ENCODE results near the gene KAT6B.
A peak's percentile ranks its signal among the peaks of the same experiment; 100 is the strongest.

KAT6B gene

GRCh38 chr10:74991435-74991834 is 165.0 kb downstream of the KAT6B start:
- DNase-seq: no peak

GRCh38 chr10:74992068-74992467 is 165.7 kb downstream of the KAT6B start:
- no peak for DNase-seq

- no peak for DNase-seq
These were observed 167.2 kb downstream of the KAT6B start for GRCh38 chr10:74993649-74994048.

DNA sequence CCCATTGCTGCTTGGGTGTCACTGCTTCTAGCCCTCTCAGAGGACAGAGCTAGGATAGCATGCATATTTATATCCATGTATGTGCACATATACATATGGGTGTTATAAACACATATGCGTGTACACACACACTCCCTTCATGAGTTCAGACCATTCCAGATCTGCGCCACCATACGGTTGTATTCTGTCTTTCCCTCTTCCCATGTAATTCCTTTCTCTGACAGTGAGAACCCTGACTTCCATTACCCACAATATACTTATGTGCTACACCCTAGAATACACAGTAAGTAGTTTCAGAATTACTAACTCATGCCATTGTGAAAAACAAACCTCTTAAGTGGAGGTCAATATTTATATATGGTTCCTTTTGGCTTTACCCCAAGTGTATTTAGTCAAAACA is 168.5 kb downstream of the KAT6B start:
- no peak for DNase-seq

- no peak for DNase-seq
These were observed 169.4 kb downstream of the KAT6B start for GRCh38 chr10:74995806-74996205.

DNA sequence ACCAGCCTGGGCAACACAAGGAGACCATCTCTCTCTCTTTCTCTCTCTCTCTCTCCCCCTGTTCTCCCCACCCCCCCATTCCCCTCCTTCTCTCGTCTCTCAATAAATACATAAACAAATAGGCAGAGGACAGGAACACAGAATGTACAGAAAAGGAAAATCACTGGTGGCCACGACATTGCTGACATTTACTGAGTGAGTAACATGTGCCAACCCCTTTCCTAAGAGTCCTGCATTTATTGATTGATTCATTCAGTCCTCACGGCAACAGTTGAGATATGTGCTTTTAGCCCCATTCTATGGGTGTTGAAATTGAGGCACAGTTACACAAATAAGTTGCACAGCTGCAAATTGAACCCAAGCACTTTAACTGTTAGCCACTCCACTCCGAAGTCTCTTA is 170.8 kb downstream of the KAT6B start:
- DNase-seq: no peak

DNA sequence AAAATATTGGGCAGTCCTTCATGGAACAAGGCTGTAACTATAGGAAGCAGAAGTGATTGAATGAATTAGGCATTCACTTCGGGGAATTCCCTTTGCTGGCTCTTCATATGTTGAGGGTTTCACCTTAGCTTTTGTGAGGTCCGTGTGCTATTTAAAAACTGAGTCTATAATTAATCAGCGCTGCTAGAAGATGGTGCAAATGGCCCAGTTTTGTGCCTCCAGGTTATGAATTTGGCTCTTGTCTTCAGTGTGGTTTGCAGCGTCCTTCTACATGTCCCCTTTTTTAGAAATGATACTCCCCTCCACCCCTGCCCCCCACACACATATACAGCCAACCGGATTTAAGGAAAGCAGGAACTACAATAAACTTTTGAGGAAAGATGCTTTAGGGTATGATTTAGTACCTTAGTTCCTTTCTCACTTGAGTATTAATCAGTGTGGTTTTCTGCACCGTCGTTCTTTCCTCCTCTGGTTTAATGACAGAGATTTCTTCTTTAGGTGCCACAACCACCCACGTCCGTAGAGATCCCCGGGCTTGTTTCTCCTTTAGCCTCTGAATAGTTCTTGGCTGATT is 174.4 kb downstream of the KAT6B start:
- no peak for DNase-seq

DNA sequence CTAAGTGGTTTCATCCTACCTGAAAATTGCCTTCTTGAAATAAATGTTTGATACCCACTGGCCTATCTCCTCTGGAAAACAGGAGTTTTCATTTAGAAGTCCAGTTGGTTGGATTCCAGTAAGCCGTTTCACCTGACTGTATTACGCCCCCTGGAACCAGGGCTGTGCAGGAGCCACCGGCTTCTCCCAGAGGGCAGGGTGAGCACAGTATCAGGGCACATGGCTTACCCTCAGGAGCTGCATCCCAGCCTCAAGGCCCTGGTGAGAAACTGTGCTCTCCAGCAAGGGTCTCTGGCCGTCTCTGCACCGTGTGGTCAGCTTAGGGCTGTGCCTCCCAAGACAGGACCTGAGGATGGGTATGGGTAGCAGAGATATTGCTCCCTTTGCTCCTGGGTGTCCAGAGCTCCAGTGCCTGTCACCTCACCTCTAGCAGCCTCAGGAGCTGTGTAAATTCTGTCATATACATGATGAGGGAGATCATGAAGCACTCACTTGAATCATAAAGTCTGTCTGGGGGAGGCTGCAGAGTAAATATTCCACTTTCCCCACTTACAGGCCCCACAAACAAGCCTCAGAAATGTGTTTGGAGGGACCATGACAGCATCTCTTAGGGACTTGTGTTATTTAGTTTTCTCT is 175.4 kb downstream of the KAT6B start:
- no peak for DNase-seq

DNA sequence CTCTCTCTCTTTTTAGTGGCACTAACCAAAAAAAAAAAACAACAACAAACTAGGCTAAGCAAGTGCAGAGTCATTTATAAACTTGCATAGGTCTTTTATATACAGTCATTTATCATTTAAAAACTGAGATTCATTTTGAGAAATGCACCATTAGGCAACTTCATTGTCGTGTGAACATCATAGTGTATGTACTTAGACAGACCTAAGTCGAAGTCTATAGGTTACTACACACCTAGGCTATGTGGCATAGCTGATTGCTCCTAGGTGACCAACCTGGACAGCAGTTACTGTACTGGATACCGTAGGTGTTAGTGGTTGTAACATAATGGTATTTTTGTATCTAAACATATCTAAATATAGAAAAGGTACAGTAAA is 175.9 kb downstream of the KAT6B start:
- DNase-seq: no peak

DNA sequence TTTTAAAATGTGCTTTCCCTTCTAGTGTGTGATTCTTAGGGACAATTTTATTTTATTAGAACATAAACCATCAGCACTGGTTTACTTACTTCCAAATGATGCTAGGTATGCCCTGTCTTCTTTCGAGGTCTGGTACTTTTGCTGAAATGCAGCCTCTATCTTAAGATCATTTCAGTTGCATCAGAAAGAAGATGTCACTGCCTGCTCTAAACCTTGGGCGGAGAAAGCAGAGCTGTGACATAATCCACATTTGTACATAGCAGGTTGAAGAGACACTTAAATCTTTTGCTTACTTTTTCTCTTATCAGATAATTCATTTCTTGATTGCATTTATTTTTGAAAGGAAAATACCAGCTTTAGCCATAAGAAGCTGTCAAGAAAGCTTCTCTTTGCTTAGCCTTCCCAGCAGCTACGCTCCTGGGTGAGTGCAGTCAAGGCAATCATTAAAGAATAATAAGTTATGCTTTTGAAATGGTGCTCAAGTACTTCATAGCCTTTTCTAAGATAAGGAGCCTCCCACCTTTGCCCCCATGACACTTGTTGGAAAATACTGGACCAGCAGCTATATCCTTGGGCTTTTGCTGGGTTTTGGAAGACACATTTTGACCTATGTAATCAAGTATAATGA is 176.7 kb downstream of the KAT6B start:
- no peak for DNase-seq

GRCh38 chr10:75003891-75004290 is 177.5 kb downstream of the KAT6B start:
- no peak for DNase-seq

DNA sequence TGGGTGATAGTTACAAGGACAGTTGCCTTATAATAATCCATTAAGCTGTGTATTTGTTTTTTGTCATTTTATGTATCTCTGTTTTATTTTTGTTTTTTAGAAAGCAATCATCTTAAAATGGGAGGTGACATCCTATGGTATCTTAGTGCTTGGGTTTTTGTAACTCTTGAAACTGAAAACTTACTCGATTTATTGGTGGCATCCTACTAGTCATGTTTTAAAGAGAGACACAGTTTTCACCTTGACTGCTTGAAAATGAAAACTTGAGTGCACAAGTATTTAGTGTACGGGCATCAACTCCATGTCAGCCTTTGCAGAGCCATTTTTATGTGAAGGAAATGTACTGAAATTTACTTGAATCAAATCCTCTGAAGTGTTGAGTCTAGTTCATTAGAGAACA is 181.2 kb downstream of the KAT6B start:
- no peak for DNase-seq

DNA sequence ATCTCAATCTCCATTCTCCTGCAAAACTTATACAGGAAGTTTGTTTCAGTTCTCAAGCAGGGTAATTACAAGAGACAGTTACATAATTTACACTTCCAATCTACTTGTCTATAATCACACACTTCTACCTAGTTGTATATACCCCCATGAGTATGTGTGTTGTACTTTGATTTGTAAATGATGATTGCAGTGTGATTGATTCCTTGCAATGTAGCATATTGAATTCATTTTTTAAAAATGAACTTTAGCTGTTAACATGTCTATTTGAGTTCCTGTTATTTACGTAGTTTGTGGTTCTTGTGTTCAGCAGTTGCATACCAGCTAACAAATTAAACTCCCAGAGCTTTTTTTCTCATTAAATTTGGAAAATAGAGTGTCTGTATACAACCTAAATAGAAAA is 182.6 kb downstream of the KAT6B start:
- DNase-seq: no peak

GRCh38 chr10:75009426-75009825 is 183.0 kb downstream of the KAT6B start:
- no peak for DNase-seq

- no peak for DNase-seq
These were observed 184.0 kb downstream of the KAT6B start for GRCh38 chr10:75010373-75010772.

- no peak for DNase-seq
These were observed 184.8 kb downstream of the KAT6B start for GRCh38 chr10:75011221-75011620.

- DNase-seq: no peak
These were observed 186.1 kb downstream of the KAT6B start for GRCh38 chr10:75012471-75012870.

GRCh38 chr10:75013007-75013406 is 186.6 kb downstream of the KAT6B start:
- DNase-seq: no peak

DNA sequence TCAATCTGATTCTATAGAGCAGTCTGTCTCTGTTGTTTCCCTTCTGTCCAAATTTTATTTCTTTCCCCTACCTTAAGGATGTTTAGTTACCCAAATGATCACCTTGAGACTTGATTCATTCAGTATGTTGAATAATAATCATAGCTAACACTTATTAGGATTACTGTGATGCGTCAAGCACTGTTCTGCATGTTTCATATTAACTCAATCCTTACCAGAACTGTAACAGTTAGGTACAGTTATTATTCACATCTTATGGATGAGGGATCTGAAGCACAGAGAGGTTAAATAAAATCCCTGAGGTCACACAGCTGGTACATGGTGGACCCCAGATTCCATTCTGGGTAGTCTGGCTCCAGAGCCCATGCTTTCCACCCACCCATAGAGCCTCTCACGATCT is 187.1 kb downstream of the KAT6B start:
- no peak for DNase-seq

DNA sequence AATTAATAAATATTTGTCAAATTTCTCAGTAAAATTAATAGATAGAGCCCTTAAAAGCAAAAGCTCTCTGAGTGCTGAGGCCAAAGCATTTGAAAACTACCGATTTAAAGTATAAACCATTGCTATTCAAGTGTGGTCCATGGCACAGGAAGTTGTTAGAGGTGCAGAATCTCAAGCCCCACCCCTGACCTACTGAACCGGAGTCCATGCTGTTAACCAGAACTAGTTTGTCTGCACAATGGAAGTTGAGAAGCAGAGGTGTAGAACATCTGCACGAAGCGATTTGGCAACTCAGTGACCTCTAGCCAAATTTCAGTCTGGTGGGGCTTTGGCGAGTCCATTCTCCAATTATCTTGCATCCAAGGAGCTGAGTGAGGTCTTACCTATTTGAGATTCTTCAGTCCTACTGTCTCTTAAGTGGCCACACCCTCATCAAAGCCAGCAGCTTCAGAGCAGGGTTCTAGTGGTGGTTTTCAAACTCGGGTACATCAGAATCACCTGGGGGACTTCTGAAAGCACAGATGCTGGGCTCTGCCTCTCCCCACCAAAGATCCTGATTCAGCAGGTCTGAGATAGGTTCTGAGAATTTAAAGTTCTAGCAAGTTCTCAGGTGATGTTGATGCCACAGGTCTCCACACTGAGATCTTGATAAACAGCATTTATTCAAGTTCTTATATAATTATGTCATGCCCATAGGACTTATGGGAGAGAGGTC is 188.3 kb downstream of the KAT6B start:
- DNase-seq: peak; percentile 53

- DNase-seq: no peak
These were observed 189.0 kb downstream of the KAT6B start for GRCh38 chr10:75015442-75015841.

GRCh38 chr10:75016325-75016724 is 189.9 kb downstream of the KAT6B start:
- no peak for DNase-seq

- no peak for DNase-seq
These were observed 191.9 kb downstream of the KAT6B start for GRCh38 chr10:75018251-75018650.

DNA sequence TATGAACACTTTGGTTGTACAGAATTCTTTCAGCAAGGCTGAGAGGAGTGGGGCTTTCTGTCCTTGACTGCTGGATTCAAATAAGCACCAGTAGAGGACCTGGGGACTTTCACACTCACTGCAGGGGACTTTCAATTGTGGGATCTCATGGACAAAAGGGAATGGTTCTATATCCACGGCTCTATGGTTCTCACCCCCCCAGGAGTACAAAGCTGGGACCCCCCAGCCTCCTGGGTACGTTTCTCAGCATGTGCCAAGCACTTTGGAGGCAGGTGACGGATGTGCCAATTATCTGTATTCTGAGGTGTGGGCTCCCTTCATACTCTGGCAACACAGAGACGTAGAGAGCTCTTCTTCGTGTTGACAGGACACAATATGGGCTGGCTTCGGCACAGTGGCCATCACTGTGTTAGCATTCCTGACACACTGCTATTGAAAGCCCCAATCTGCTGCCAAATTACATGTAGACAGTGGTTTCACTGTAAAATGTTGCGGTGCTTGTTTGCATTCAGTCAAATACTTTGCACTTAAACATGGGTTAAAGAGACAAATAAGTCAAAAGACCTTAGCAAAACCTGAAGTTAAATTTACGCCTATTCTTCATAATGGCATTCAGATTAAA is 192.4 kb downstream of the KAT6B start:
- DNase-seq: no peak
